Measurements from ENCODE around the gene BIN1. TPM values are rescaled to one million over a fixed set of nuclear protein-coding genes. Genes with fewer than 3 reads are reported as not detected.

Gene BIN1
- total RNA-seq, 1 donor from 2014 or later: 65.2 TPM

- no peak for DNase-seq (ENCODE audit: extremely low read depth, low read depth, low spot score)
Measured at GRCh38 chr2:127059559-127059958, 47.4 kb downstream of the BIN1 start.

GRCh38 chr2:127058954-127059252 is 48.1 kb downstream of the BIN1 start:
- DNase-seq (ENCODE audit: extremely low read depth, low read depth, low spot score): no peak

- no peak for DNase-seq (ENCODE audit: extremely low read depth, low read depth, low spot score)
Measured at GRCh38 chr2:127058246-127058953, 48.6 kb downstream of the BIN1 start.

- DNase-seq (ENCODE audit: extremely low read depth, low read depth, low spot score): no peak
Measured at GRCh38 chr2:127057371-127058245, 49.3 kb downstream of the BIN1 start.

- no peak for DNase-seq (ENCODE audit: extremely low read depth, low read depth, low spot score)
Measured at GRCh38 chr2:127056631-127057370, 50.2 kb downstream of the BIN1 start.

- DNase-seq (ENCODE audit: extremely low read depth, low read depth, low spot score): no peak
Measured at GRCh38 chr2:127056086-127056485, 50.9 kb downstream of the BIN1 start.

GRCh38 chr2:127055786-127056076 is 51.2 kb downstream of the BIN1 start:
- no peak for DNase-seq (ENCODE audit: extremely low read depth, low read depth, low spot score)

GRCh38 chr2:127054996-127055785 is 51.8 kb downstream of the BIN1 start:
- DNase-seq (ENCODE audit: extremely low read depth, low read depth, low spot score): no peak

- no peak for DNase-seq (ENCODE audit: extremely low read depth, low read depth, low spot score)
Measured at GRCh38 chr2:127054604-127054930, 52.4 kb downstream of the BIN1 start.

GRCh38 chr2:127053731-127054603 is 53.0 kb downstream of the BIN1 start:
- no peak for DNase-seq (ENCODE audit: extremely low read depth, low read depth, low spot score)

GRCh38 chr2:127052771-127053691 is 53.9 kb downstream of the BIN1 start:
- DNase-seq (ENCODE audit: extremely low read depth, low read depth, low spot score): no peak

GRCh38 chr2:127052057-127052770 is 54.7 kb downstream of the BIN1 start:
- DNase-seq (ENCODE audit: extremely low read depth, low read depth, low spot score): no peak

GRCh38 chr2:127051116-127052056 is 55.6 kb downstream of the BIN1 start:
- no peak for DNase-seq (ENCODE audit: extremely low read depth, low read depth, low spot score)

GRCh38 chr2:127050803-127051115 is 56.2 kb downstream of the BIN1 start:
- DNase-seq (ENCODE audit: extremely low read depth, low read depth, low spot score): no peak

GRCh38 chr2:127049927-127050802 is 56.8 kb downstream of the BIN1 start:
- no peak for DNase-seq (ENCODE audit: extremely low read depth, low read depth, low spot score)
